Measurements from ENCODE around the gene PMVK. TPM values are rescaled to one million over a fixed set of nuclear protein-coding genes. Genes with fewer than 3 reads are reported as not detected.
"Not testable (repeated sequence)": the region's sequence is repeated elsewhere in the genome, so short reads cannot be mapped to it uniquely, and the experiment has no call there.

PMVK gene
- 10.9 and 11.3 TPM in 2 replicates for total RNA-seq
- 74.4 TPM for polyA plus RNA-seq (2012)

DNA sequence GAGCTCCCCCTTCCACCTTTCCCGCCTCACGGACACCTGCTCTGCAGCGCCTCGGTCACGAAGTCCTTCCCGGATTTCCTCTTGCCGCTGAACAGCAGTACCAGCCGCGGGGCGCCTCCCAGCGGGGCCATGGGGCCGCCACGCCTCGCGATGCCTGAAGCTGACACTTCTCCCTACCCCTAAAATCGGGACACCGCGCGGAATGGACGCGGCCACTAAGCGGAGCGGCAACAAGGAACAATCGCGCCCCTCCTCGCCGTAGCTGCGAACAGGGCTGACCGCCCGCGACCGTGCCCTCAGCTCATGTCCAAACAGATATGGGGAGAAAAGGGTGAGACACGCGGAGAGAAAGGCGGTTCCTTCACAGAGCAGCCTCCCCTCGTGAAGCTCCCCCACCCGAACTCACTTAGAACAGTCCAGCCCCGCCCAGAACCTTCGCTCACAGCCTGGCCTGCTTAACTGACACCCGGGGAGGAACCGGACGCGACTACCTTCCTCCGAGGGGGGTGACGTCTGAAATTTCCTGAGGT is at the start of gene PMVK:
TSS of gene PMVK (minus strand) at position 165 of the 530 bp plus-strand sequence. CDS start at position 131, 34 bp downstream.
- DNase-seq (ENCODE audit: low read depth) = peak; percentile 98

DNA sequence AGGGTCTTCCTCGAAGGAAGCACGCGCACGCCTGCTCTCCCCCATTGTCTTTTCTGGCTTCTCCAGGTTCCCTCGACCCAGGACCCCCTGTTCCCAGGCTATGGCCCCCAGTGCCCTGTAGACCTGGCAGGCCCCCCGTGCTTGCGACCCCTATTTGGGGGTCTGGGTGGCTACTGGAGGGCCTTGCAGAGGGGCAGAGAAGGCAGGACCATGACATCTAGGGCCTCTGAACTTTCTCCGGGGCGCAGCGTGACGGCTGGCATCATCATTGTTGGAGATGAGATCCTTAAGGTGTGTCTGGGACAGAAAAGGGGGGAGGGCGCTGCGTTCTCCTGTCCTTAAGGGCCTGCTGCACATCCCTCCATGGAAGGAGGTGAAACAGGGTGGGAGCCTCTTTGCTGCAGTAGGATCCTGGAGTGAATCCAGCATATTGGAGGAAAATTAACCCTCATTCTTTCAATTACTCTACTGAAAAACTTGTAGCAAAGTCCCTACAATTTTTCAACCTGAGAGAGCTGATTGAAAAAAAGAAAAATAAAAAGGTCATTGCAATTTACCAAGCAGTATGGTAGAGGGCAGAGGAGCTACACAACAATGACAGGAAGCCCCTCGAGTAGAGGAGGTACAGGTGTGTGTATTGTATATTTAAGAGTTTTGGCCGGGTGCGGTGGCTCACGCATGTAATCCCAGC is 47.4 kb upstream of the PMVK start:
- no peak for DNase-seq (ENCODE audit: low read depth)

DNA sequence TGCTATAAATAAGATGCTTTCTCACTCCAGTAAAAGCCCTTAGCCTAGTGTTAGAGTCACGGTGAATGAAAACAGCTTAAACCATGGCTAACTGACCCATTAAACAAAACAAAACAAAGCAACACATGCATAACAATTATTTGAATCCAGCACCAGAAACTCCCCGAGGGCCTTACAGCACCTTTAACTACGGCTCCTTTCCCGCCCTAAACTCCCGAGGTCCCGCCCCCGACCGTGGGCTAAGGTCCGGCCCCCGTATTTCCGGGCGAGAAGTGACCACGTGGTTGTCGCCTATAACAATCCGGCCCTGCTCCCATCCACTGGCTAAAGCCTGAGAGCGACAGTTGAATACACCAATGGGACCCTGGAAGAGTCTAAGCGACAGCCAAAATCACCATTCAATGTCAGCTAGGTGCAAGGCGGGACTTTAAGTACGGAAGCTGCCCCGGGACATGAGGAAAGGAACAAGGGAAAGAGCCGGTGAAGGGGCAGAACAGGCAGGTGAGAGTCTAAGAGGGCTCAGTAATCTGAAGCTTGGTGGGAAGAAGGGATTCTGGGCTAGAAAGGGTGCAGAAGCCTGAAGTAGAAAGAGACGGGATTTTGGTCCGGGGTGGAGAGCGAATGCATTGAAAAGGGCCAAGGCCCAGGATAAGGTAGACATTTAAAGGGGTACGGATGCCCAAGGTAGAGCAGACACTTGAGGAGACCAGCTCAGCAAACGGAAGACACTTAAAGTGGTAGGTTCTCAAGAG is 46.6 kb upstream of the PMVK start, which contains the start of gene FLAD1:
TSS of gene FLAD1 (plus strand) at position 448 of the 752 bp plus-strand sequence. CDS start 351 bp downstream, outside the sequence.
- peak; percentile 100 for DNase-seq (ENCODE audit: low read depth)

DNA sequence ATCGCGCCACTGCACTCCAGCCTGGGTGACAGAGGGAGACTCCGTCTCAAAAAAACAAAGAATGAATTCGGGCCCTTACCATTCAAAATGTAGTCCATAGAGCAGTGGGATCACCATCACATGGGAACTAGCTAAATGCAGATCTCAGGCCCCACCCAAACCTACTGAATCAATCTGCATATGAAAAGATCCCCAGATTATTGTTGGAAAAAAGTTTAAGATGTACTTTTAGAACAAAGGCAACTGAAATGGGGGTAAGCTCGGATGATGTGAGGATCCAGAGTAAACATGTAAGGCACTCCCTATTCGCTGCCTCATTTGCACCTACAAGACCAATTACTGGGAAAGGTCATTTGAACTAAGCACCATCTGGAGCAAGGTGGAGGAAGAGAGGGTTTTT is 45.8 kb upstream of the PMVK start:
- no peak for DNase-seq (ENCODE audit: low read depth)

DNA sequence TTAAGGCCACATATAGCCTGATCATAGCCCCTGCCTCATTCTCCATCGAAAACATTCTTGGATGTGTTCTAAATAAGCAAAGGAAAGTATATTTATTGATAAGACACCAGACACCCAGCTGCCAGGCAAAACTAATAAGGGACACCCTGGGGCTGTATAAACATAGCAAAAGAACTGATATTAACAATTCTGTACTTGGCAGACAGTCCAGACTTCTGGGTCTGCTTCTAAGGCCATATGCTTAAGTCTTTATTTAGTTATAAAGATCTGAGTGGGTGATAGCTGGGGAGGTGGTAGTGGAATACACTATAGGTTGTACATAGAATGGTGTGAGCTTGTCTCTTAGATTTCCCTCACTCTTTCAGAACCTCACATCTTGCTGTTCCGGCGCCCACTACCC is 41.8 kb upstream of the PMVK start:
- no peak for DNase-seq (ENCODE audit: low read depth)

DNA sequence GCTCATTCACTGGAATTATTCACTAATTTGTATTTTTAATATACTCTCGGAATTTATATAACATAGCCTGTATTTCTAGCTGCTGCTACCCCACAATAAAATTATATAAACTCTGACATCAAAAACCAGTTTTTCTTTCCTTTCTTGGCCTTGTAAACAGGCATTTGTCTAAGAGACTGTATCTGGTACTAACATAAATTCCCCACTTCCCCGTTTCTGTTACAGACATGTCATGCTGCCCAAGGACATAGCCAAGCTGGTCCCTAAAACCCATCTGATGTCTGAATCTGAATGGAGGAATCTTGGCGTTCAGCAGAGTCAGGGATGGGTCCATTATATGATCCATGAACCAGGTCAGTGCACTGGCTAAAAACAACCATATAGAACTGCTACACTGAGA is 41.2 kb upstream of the PMVK start:
- not testable (repeated sequence) for DNase-seq (ENCODE audit: low read depth)

DNA sequence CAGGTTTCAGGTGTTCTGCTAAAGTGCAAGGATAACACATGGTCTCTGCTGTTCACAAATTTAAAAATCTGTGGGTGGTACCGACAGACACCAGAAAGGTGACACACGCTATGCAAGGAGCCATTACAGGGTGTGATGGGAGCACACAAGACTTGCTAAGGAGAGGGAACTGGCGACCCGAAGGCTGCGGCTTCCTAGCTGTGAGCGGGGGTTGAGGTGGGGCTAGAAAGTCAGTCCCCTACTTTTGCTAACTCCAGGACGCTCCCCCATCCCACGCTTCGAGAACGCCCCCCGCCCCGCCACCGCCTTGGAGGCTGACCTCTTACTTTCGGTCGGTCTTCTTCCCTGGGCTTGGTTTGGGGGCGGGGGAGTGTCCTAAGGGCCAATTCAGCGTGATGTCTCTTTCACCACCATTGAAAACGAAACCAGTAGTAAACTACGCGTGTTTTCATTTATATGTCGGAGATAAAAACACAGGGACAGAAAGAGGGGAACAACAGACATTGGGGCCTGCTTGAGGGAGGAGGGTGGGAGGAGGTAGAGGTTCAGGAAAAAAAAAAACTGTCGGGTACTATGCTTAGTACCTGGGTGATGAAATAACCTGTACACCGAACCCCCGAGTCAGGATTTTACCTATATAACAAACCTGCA is 39.0 kb upstream of the PMVK start:
- DNase-seq (ENCODE audit: low read depth) = peak; percentile 63

DNA sequence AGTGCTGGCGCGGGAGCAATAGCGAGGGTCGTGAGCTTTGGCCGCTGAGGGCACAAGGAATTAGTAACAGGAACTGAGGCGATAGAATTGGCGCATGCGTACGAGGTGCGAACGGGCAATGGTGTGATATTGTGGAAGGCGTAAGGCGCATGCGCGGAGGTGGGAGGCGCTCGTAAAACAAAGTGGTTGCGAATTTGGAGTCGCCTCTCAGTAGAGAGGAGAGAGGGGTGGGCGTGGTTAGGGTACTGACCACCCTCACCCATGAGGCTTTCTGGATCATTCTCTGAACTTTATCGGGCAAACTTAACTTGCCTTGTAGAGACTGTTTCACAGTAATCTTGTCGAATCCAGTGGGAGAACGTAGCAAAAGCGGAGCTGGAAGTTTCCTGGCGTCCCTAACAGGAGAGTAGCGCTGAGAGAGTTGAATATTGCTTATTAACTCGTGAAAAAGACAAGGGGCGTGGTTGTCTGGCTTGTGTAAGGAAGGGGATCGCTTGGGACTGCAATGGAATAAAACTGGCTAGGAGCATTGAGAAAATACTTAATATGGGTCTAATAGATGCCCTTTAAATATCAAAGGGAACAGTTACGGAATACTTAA is 38.4 kb upstream of the PMVK start:
- DNase-seq (ENCODE audit: low read depth) = peak; percentile 98

DNA sequence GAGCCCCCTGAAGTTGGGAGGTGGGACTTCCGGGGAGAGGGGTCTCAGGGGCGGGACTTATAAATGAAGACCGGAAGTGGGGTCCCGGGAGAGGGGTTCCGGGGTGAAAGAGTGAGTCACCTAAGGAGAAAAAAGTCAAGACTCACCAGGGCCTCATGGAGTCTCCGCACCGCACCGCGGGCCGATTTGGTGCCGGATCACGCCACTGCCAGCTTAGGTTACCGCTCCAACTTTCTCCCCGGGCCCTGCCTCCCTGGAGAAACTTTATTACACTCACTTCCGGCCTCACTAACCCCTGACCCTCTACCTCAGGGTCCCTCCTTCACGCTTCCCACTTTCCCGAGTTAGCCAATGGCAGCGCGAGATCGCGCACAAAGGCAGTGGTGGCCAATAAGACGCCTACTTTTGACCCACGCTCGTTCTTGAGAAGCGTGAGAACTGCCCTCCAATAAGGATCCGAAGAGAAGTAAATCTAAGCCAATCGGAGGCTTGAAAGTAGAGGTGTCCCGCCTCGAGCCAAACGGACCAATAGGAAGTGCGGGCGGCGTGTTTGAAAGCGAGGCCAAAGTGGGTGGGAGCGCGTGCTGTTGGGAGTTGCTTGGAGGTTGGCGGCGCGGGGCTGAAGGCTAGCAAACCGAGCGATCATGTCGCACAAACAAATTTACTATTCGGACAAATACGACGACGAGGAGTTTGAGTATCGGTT is 37.7 kb upstream of the PMVK start, which contains the start of gene CKS1B:
TSS of gene CKS1B (plus strand) at position 580 of the 706 bp plus-strand sequence. CDS start at position 645, 65 bp downstream.
- DNase-seq (ENCODE audit: low read depth) = peak; percentile 100

DNA sequence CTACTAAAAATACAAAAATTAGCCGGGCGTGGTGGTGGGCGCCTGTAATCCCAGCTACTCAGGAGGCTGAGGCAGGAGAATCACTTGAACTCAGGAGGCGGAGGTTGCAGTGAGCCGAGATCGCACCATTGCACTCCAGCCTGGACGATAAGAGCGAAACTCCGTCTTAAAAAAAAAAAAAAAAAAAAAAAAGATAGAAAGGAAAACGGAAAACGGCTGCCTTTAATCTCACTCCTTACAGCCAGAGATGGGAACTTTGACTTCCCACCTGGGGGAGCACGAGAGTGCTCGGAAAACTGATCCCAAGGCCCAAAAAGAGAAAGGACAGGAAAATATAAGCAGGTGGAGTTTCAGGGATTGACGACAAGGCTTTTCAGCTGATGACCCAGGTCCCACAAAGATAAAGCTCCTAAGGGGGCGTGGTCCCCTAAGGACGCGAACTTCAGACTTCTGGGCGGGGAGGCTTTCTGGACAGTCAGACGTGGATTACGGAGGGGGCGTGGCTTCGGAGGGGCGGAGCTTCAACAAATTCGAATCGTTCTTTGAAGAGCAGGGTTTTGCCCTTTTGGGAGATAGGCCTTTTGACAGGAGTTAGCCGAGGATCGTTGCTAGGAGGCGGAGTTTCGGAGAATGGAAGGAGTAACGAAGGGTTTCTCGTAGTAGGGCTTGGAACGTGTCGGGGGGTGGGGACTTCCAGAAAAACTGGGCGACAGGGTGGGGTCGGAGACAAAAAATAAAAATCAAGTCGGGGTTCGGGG is 37.0 kb upstream of the PMVK start:
- peak; percentile 98 for DNase-seq (ENCODE audit: low read depth)

DNA sequence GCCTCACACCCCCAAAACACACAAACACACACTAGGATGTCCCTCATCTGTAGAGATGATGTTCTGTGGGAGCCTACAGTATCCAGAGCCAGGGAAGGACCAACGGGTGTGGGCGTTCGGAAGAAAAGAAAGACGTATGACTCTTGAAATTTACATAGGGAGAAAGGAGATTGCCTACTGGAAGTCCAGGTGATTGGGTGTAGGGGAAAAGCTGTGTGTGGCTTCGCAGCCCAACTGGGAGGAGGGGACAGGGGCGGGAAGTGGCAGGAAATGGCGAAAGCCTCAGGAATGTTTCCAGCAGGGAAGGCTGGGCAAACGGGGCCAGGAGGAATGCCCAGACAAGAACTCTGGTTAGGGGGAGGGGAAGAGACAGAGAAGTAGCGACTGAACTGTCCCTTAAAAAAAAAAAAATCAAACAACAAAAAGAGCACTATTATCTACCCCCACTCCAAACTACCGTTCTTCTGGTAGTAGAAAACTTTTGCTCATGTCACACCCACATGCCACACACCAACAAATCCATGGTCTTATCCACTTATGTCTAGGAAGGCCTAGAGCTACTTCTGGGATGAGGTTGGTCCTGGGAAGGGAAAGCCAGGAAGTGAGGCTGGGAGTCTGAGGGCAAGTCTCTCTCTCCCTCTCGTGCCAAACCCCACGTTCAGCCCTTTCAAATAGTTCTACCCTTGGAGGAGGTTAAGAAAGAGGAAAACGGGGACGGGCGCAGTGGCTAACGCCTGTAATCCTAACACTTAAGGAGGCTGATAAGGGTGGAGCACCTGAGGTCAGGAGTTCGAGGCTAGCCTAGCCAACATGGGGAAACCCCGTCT is 36.2 kb upstream of the PMVK start:
- DNase-seq (ENCODE audit: low read depth) = peak; percentile 93

DNA sequence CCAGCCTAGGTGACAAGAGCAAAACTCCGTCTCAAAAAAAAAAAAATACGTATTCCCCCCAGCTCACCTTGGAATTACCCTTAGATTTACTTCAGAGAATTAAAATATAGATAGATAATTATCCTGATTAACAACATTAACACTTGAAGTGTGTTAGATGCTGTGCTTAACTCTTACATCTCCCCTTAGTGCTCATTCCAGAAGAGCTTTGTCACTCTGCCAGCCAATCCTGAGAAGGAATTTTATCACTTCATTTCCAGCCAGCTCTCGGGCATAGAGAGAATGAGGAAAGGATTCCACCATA is 35.6 kb upstream of the PMVK start:
- DNase-seq (ENCODE audit: low read depth) = no peak

DNA sequence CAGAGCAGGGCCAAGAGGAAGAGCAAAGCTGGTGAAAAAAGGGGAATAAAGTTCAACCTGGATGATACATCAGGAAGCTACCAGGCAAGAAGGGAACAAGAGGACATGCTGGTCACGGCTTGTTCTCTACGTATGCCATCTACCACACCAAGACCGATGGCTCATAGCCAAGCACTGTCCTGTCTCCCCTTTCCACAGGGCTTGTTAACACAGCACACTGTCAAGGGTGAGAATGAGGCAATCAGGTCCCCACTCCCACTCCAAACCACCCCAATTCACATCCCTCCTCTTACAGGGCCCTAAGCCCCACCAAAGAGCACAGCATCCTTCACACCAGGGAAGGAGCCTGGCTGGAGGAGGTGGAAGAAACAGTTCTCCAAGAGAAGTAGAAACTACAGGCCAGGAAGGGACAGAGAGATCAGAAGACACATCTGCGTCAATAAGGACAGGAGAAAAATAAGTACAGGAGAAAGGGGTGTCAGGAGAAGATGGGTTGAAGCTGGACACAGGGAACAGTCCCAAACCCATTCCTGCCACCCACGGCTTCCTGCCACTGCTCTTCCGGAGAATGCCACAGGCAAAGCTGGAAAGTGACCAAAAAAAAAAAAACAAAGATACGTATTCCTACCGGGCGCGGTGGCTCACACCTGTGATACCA is 35.0 kb upstream of the PMVK start:
- no peak for DNase-seq (ENCODE audit: low read depth)

DNA sequence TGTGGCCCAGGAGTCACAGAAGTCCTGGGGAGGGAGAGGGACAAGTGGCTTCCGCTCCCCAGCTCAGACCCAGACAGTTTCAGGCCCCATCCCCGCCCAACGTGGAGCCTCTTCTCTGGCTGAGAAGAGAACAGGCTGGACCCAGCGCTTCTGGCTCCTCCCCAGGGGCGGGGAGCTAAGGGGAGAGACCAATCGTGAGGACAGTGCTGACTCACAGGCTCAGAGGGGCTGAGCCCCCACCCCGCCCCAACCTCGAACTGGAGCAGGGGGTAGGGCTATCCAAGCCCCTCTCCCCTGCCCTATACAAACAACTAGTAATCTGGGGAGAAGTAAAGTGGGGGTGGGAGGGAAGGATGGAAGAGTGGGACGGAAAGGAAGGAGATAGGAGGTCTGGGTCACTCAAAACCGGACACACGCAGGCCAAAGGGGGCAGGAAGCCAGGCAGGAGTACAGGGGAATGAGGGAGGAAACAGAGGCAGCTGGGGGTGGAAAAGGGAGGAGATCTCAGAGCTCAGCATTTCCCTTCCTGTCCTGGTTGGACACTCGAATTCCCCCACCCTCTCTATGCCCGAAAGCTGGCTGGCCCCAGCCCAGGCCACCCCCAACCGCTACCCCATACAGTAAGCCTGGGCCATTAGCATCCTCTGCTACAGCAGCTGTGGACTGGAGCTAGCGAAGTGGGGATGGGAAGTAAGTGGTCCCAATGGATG is 34.3 kb upstream of the PMVK start, which contains the start of gene SHC1:
TSS of gene SHC1 (minus strand) at position 117 of the 710 bp plus-strand sequence. CDS start 221 bp downstream, outside the sequence.
- peak; percentile 96 for DNase-seq (ENCODE audit: low read depth)

DNA sequence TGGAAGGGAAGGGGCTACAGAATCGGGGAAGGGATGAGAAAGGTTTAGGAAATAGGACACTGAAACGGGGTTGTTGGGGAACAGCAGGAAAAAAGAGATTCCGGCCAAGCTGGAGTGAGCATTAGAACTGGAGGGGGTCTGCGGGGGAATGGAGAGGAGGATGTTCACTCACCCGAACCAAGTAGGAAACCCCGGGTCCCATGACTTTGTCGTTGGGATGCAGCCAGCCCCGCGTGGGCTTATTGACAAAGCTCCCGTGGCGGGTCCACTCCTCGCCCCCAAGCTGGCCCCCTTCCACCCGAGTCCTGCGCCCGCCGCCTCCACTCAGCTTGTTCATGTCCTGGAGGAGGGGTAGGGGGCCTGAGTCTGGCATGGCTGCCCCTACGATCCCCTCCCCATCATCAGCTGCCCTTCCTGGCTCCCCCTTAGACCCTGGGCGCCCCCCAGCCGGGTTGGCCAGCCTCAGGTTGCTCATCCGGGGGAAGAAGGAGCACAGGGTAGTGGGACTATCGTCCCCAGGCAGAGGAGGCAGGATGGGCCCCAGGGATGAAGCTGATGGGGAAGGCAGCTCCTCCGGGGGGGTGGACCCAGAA is 33.4 kb upstream of the PMVK start:
- peak; percentile 7 for DNase-seq (ENCODE audit: low read depth)

DNA sequence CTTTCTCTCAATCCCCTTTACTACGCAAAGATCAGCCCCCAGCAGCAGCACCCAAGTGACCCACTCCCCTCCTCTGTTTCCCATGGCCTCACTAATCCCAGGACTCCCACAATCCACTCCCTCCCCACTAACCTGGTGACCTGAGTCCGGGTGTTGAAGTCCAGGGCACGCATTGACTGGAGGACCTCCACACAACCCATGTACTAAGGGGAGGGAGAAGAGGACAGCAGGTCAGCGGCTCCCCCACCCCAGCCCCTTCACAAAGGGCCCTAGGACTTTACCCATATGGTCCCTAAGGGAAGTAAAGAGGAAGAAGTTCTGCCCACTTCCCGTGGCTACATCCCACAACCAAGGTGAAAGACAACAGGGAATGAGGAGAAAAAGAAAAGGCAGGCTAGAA is 32.7 kb upstream of the PMVK start:
- no peak for DNase-seq (ENCODE audit: low read depth)

DNA sequence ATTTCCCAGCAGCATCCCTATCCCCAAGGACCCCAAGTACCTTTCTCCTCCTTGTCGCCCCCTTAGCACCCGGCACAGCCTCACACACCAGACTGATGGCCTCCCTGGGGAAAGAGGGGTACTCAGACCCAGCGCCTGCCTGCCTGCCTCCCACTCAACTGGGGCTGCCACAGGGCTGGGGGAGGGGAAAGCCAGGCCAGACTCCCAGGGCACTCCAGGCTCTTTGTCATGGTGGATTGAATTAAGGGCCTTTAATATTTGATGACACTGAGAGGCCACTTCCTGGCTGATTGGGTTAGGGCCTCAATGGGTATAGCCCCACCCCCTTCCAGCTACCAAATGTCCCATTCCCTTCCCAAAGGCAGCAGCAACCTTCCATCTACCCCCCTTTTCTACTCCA is 32.2 kb upstream of the PMVK start:
- DNase-seq (ENCODE audit: low read depth) = no peak

All from myocyte (in vitro differentiated cells).